K562 (cell line): Measurements from ENCODE around the gene TLCD4. TPM values are rescaled to one million over a fixed set of nuclear protein-coding genes. Genes with fewer than 3 reads are reported as not detected.
A peak's percentile ranks its signal among the peaks of the same experiment; 100 is the strongest.

ENCODE experiments used
- ARID1B ChIP-seq: fragments of 450-650 bp; IDR thresholded peaks from 2 replicates; pipeline ENCODE4 v1.6.1; 2016; ENCODE audit warnings: antibody characterized with exemption, mild to moderate bottlenecking, inconsistent platforms
- ARID3A ChIP-seq: IDR thresholded peaks from 2 replicates; pipeline ENCODE4 v1.6.1; 2012; ENCODE audit warnings: low read depth, low read length, improper control_type of control experiment, borderline replicate concordance
- E2F3 ChIP-seq: fragments of 250-450 bp; sonication (Bioruptor Pico); IDR thresholded peaks from 2 replicates; pipeline ENCODE4 v1.4.0; 2020; ENCODE audit warnings: mild to moderate bottlenecking
- EP300 ChIP-seq: IDR thresholded peaks from 2 replicates; pipeline ENCODE4 v1.6.1; 2012; ENCODE audit warnings: low read length, improper control_type of control experiment
- EP400 ChIP-seq: fragments of 450-650 bp; IDR thresholded peaks from 2 replicates; pipeline ENCODE4 v1.6.1; 2017; ENCODE audit warnings: antibody characterized with exemption, mild to moderate bottlenecking, moderate library complexity
- LEF1 ChIP-seq: fragments of 450-650 bp; IDR thresholded peaks from 2 replicates; pipeline ENCODE4 v1.6.1; 2016; ENCODE audit warnings: mild to moderate bottlenecking
- MEIS2 ChIP-seq: fragments of 450-650 bp; IDR thresholded peaks from 2 replicates; pipeline ENCODE4 v1.6.1; 2014; ENCODE audit warnings: mild to moderate bottlenecking; ENCODE audit not compliant: partially characterized antibody
- NR2C2 ChIP-seq, 2 experiments: fragments of 200-800 bp in 1 of 2; sonication (Bioruptor generic) in 1 of 2; sonication (generic) in 1 of 2; formaldehyde crosslinking in 1 of 2; IDR thresholded peaks; 2 replicates each; pipeline versions ENCODE4 v1.6.1 to v1.8.0; 2016 to 2022; ENCODE audit warnings: mild to moderate bottlenecking in 1 of 2, missing compliant biosample characterization in 1 of 2, missing genetic modification characterization in 1 of 2, missing genetic modification reagents in 1 of 2
- PYGO2 ChIP-seq: fragments of 450-650 bp; IDR thresholded peaks from 2 replicates; pipeline ENCODE4 v1.6.1; 2016; ENCODE audit warnings: mild to moderate bottlenecking, missing genetic modification characterization, moderate library complexity, missing compliant biosample characterization
- RCOR1 ChIP-seq, 2 experiments: IDR thresholded peaks; 2 replicates each; pipeline ENCODE4 v1.6.1; 2012; ENCODE audit warnings: low read depth in 2 of 2, low read length in 2 of 2, borderline replicate concordance in 1 of 2, improper control_type of control experiment in 1 of 2
- SMARCA4 ChIP-seq: fragments of 450-650 bp; IDR thresholded peaks from 2 replicates; pipeline ENCODE4 v1.6.1; 2016
- TAL1 ChIP-seq: fragments of 450-650 bp; IDR thresholded peaks from 2 replicates; pipeline ENCODE4 v1.6.1; 2016; ENCODE audit warnings: mild to moderate bottlenecking
- TEAD4 ChIP-seq, 2 experiments: sonication (generic) in 1 of 2; formaldehyde crosslinking in 1 of 2; IDR thresholded peaks; 2 replicates each; pipeline versions ENCODE4 v1.6.1 to v1.8.0; 2012 to 2022; ENCODE audit warnings: borderline replicate concordance in 1 of 2, inconsistent platforms in 1 of 2, low read length in 1 of 2, mild to moderate bottlenecking in 1 of 2, missing genetic modification reagents in 1 of 2
- ZHX1 ChIP-seq: fragments of 150-350 bp; conservative IDR thresholded peaks from 2 replicates; pipeline ENCODE4 v1.6.1; 2014; ENCODE audit warnings: low read length
- ZNF324 ChIP-seq: fragments of 250-450 bp; sonication (Bioruptor Pico); IDR thresholded peaks from 2 replicates; pipeline ENCODE4 v1.4.0; 2020; ENCODE audit warnings: mild to moderate bottlenecking
- polyA plus RNA-seq, 8 experiments: library from polyadenylated mRNA; depleted of rRNA in 4 of 8; stranded (reverse) in 5 of 8; unstranded in 3 of 8; fragments of >200 nt; fragmentation: Nextera tagmentation in 2 of 8; fragmentation: Illumina TruSeq in 1 of 8; extraction: Ambion mirVana in 2 of 8; extraction: Trizol in 1 of 8; gene quantifications; 2 replicates each; pipeline versions ENCODE4 v1.2.1 to v1.2.3, GENCODE V29; 2011 to 2014; ENCODE audit warnings: inconsistent platforms in 1 of 8, missing spikeins in 1 of 8
- total RNA-seq, 7 experiments: library from RNA; depleted of rRNA in 6 of 7; stranded (reverse); fragments of >200 nt in 6 of 7; fragmentation: Illumina TruSeq in 2 of 7; extraction: Trizol in 2 of 7; gene quantifications; 2 replicates each; pipeline versions ENCODE4 v1.2.1 to v1.2.3, GENCODE V29; 2011 to 2021; ENCODE audit warnings: low replicate concordance in 1 of 7
- TF ChIP-seq, protein P1 (sequence below): fragments of 150-350 bp; IDR thresholded peaks from 2 replicates; pipeline ENCODE4 v1.6.1; 2014; ENCODE audit warnings: low read depth, mild to moderate bottlenecking, low read length, borderline replicate concordance
- TF ChIP-seq, protein P2 (sequence below): sonication (generic); formaldehyde crosslinking; IDR thresholded peaks from 2 replicates; pipeline ENCODE4 v1.8.0; 2022; ENCODE audit warnings: mild to moderate bottlenecking, missing genetic modification reagents

TLCD4 gene
- total and polyA plus RNA-seq, 9 of the 15 experiments (the other 6 are each of a cell fraction or from before 2014, with no cell fraction given) = 3.5 to 19.8 (median 7.6) TPM

DNA sequence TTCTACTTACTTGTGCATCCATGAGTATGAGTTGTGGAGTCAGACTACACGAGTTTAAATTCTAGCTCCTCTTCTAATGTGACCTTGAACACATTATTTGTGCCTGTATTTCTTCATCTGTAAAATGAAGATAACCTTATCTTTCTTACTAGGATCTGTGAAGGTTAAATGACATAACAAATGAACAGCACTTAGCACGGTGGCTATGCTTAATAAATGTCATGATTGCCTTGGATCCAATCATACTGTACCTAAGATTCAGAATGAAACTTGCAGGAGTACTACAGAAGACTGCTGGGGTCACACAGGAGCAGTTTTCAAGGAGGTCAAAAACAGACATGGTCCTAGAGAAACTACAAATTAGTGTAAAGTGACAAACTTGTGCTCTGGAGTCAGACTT lies 22.2 kb upstream of the TLCD4 start (continued):
- TF ChIP-seq ARID3A (peak; percentile 45; the same call in 1 of the 2 replicates), ZNF324 (CRISPR knock-in tag) (no peak), EP400 (no peak), ARID1B (peak; percentile 69), ZHX1 (no peak), MEIS2 (peak; percentile 14), EP300 (peak; percentile 68; the same call in 1 of the 2 replicates), PYGO2 (tag) (no peak), E2F3 (CRISPR knock-in tag) (no peak), TEAD4 (IDR thresholded peaks at IDR 0.05; ENCODE audit: low read length) (peak; percentile 57; the same call in 1 of the 2 replicates), TEAD4 (CRISPR knock-in tag; IDR thresholded peaks at IDR 0.05; ENCODE audit: borderline replicate concordance) (no peak), NR2C2 (CRISPR knock-in tag; IDR thresholded peaks at IDR 0.05) (no peak), NR2C2 (tag; IDR thresholded peaks at IDR 0.05) (no peak), LEF1 (peak; percentile 17; the same call in 1 of the 2 replicates), RCOR1 (IDR thresholded peaks at IDR 0.05; ENCODE audit: borderline replicate concordance in 1 of 2, low read depth in 2 of 2, low read length in 2 of 2) (0 out of 4 replicates have a peak, but pooled peaks of 1 of the 2 experiments have one; percentile 36), SMARCA4 (peak; percentile 59; the same call in 1 of the 2 replicates), TAL1 (peak; percentile 69)
- TF ChIP-seq, protein P1, sequence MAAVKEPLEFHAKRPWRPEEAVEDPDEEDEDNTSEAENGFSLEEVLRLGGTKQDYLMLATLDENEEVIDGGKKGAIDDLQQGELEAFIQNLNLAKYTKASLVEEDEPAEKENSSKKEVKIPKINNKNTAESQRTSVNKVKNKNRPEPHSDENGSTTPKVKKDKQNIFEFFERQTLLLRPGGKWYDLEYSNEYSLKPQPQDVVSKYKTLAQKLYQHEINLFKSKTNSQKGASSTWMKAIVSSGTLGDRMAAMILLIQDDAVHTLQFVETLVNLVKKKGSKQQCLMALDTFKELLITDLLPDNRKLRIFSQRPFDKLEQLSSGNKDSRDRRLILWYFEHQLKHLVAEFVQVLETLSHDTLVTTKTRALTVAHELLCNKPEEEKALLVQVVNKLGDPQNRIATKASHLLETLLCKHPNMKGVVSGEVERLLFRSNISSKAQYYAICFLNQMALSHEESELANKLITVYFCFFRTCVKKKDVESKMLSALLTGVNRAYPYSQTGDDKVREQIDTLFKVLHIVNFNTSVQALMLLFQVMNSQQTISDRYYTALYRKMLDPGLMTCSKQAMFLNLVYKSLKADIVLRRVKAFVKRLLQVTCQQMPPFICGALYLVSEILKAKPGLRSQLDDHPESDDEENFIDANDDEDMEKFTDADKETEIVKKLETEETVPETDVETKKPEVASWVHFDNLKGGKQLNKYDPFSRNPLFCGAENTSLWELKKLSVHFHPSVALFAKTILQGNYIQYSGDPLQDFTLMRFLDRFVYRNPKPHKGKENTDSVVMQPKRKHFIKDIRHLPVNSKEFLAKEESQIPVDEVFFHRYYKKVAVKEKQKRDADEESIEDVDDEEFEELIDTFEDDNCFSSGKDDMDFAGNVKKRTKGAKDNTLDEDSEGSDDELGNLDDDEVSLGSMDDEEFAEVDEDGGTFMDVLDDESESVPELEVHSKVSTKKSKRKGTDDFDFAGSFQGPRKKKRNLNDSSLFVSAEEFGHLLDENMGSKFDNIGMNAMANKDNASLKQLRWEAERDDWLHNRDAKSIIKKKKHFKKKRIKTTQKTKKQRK = no peak
- TF ChIP-seq, protein P2, sequence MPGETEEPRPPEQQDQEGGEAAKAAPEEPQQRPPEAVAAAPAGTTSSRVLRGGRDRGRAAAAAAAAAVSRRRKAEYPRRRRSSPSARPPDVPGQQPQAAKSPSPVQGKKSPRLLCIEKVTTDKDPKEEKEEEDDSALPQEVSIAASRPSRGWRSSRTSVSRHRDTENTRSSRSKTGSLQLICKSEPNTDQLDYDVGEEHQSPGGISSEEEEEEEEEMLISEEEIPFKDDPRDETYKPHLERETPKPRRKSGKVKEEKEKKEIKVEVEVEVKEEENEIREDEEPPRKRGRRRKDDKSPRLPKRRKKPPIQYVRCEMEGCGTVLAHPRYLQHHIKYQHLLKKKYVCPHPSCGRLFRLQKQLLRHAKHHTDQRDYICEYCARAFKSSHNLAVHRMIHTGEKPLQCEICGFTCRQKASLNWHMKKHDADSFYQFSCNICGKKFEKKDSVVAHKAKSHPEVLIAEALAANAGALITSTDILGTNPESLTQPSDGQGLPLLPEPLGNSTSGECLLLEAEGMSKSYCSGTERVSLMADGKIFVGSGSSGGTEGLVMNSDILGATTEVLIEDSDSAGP (CRISPR knock-in tag) = no peak
